Thyroid gland (tissue), 4 donors: ENCODE data around the gene SNX24.

Experiments
- CTCF ChIP-seq, 6 experiments: fragments of 200-600 bp in 3 of 6; fragments of 450-650 bp in 3 of 6; sonication (generic) in 3 of 6; IDR thresholded peaks; one replicate each; pipeline ENCODE4 v1.5.1; 2016 to 2019; ENCODE audit warnings: antibody characterized with exemption in 6 of 6, mild to moderate bottlenecking in 2 of 6, inconsistent platforms in 1 of 6, moderate library complexity in 1 of 6
- POLR2A ChIP-seq, 2 donors: fragments of 450-650 bp; IDR thresholded peaks; one replicate each; pipeline ENCODE4 v1.6.1; 2017; ENCODE audit warnings: antibody characterized with exemption in 2 of 2, mild to moderate bottlenecking in 2 of 2, moderate library complexity in 1 of 2

GRCh38 chr5:122919969-122920368, 74.6 kb downstream of the SNX24 start:
- TF ChIP-seq CTCF (IDR thresholded peaks at IDR 0.05) (no peak), POLR2A (IDR thresholded peaks at IDR 0.05) (no peak)
